Measurements from ENCODE around the gene HDAC11.

HDAC11 gene

DNA sequence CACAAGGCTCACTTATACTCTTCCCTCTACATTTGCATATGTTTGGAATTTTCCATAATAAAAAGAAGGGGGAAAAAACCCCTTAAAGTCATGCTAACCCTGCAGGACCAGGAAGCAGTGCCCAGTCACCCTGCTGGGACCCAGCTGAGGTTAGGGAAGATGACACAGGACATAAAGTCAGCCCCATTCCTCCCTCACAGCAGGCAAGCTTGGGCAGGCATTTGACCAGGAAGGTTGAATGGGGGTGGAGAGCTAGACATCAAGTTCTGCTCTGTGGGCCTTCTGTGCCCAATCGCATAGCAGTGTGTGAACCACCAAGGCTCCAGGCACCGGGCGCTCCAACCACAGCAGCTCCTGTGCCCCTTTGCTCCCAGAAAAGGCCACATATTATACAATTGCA, 7.1 kb upstream of the HDAC11 start:
- H3K9me3 ChIP-seq (ENCODE audit: low read length), result no peaks in the 10 kb centered on the region
- no peak overlapping the region for H3K9ac ChIP-seq (ENCODE audit: low read length)
- H3K27ac ChIP-seq (ENCODE audit: low read depth, low read length), result no peak overlapping the region
- peaks cover 0 to 4% of the 10 kb centered on the region in 2 donors for H3K27me3 ChIP-seq (ENCODE audit: control insufficient read depth in 1 of 2, insufficient read depth in 2 of 2, low read length in 2 of 2)
- H3K36me3 ChIP-seq (ENCODE audit: insufficient read depth, low read length), result no peaks in the 10 kb centered on the region
- no peaks in the 10 kb centered on the region for H3K4me1 ChIP-seq (ENCODE audit: insufficient read depth, low read length)
- H3K4me3 ChIP-seq (ENCODE audit: low read depth in 1 of 2, low read length in 2 of 2), result no peak overlapping the region

- Histone ChIP-seq H3K27me3 (ENCODE audit: control insufficient read depth in 1 of 2, insufficient read depth in 2 of 2, low read length in 2 of 2) (peaks cover 0 to 4% of the 10 kb centered on the region in 2 donors), H3K36me3 (ENCODE audit: insufficient read depth, low read length) (no peaks in the 10 kb centered on the region), H3K9me3 (ENCODE audit: low read length) (no peaks in the 10 kb centered on the region), H3K4me3 (ENCODE audit: low read depth in 1 of 2, low read length in 2 of 2) (no peak overlapping the region), H3K4me1 (ENCODE audit: insufficient read depth, low read length) (no peaks in the 10 kb centered on the region), H3K27ac (ENCODE audit: low read depth, low read length) (no peak overlapping the region), H3K9ac (ENCODE audit: low read length) (no peak overlapping the region)
Measured at GRCh38 chr3:13474021-13474420, 6.1 kb upstream of the HDAC11 start.

DNA sequence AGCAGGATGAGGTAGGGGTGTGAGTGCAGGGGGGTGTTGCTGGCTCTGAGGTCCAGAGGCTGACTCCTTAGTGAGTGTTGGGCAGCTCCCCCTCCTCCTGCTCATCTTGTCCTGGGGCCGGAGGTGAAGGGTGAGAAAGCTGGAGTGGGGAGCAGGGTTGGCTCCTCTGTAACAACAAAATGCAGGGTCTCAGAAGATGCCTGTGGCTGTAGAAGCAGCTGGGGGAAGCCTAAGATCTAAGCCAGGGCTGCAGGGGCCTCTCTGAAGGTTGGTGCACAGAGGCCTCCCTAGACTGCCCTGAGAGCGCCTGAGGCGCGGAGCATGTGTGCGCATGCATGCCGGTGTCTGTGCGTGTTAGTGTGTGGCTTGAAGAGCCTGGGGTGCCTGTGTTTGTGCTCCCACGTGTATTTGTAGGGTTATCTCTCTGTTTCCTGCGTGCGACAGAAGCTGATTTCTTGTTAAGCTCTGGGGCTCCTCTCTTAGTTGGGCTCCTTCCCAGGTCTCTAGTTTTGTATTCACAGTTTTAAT, 5.3 kb upstream of the HDAC11 start:
- Histone ChIP-seq H3K36me3 (ENCODE audit: insufficient read depth, low read length) (no peaks in the 10 kb centered on the region), H3K4me3 (ENCODE audit: low read depth in 1 of 2, low read length in 2 of 2) (no peak overlapping the region), H3K27ac (ENCODE audit: low read depth, low read length) (no peak overlapping the region), H3K9me3 (ENCODE audit: low read length) (no peaks in the 10 kb centered on the region), H3K9ac (ENCODE audit: low read length) (no peak overlapping the region), H3K27me3 (ENCODE audit: control insufficient read depth in 1 of 2, insufficient read depth in 2 of 2, low read length in 2 of 2) (peaks cover 0 to 4% of the 10 kb centered on the region in 2 donors), H3K4me1 (ENCODE audit: insufficient read depth, low read length) (no peaks in the 10 kb centered on the region)

DNA sequence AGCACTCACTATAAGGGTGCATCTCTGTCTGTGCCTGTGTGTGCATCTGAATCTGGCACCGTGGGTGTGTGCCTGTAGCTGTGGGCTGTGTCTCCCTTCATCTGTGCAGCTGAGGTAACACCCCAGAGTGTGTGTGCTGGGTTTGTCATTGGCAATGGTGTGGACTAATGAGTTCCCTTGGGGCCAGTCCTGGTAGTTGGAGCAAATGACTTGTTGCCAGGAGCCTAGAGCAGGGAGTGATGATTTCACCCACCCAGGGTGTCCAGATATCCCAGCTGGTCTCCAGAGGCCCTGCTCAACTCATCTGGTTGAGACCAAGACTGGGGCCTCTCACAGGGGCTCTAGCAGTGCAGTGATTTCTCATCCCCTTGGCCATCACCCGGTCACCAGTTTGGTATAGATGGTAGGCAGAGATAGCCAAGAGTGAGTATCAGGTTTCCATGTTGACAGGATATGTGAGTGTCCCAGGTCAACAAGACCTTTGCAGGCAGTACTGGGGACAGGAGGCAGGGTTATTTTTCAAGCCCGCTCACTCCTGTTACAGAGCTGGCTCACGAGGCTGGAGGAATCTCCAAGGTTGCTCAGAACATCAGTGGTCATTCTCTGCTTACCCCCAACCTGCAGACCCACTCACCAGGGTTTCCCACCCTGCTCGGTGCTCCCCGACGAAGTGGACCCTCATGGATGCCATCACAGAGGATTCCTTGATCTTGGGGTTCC, 4.1 kb upstream of the HDAC11 start:
- H3K27ac ChIP-seq (ENCODE audit: low read depth, low read length), result no peak overlapping the region
- peaks cover 5% of the 10 kb centered on the region for H3K4me1 ChIP-seq (ENCODE audit: insufficient read depth, low read length)
- H3K36me3 ChIP-seq (ENCODE audit: insufficient read depth, low read length), result no peaks in the 10 kb centered on the region
- no peak overlapping the region for H3K4me3 ChIP-seq (ENCODE audit: low read depth in 1 of 2, low read length in 2 of 2)
- peaks cover 0 to 4% of the 10 kb centered on the region in 2 donors for H3K27me3 ChIP-seq (ENCODE audit: control insufficient read depth in 1 of 2, insufficient read depth in 2 of 2, low read length in 2 of 2)
- H3K9me3 ChIP-seq (ENCODE audit: low read length), result no peaks in the 10 kb centered on the region
- H3K9ac ChIP-seq (ENCODE audit: low read length), result no peak overlapping the region

GRCh38 chr3:13477943-13478342, 2.2 kb upstream of the HDAC11 start:
- no peak overlapping the region for H3K27ac ChIP-seq (ENCODE audit: low read depth, low read length)
- no peaks in the 10 kb centered on the region for H3K36me3 ChIP-seq (ENCODE audit: insufficient read depth, low read length)
- H3K9ac ChIP-seq (ENCODE audit: low read length), result no peak overlapping the region

GRCh38 chr3:13479332-13479581, 849 bp upstream of the HDAC11 start:
- H3K36me3 ChIP-seq (ENCODE audit: insufficient read depth, low read length), result no peaks in the 10 kb centered on the region
- H3K27me3 ChIP-seq (ENCODE audit: control insufficient read depth in 1 of 2, insufficient read depth in 2 of 2, low read length in 2 of 2), result no peaks in the 10 kb centered on the region
- peak overlapping the region; percentile 96 for H3K27ac ChIP-seq (ENCODE audit: low read depth, low read length)
- H3K9ac ChIP-seq (ENCODE audit: low read length), result peak overlapping the region; percentile 78
- no peaks in the 10 kb centered on the region for H3K9me3 ChIP-seq (ENCODE audit: low read length)
- H3K4me1 ChIP-seq (ENCODE audit: insufficient read depth, low read length), result peaks cover 8% of the 10 kb centered on the region
- peak overlapping the region; percentile 82 to 84 for H3K4me3 ChIP-seq (ENCODE audit: low read depth in 1 of 2, low read length in 2 of 2)

More at GRCh38 chr3:13477943-13478342, 2.2 kb upstream of the HDAC11 start:
- no peaks in the 10 kb centered on the region for H3K9me3 ChIP-seq (ENCODE audit: low read length)
- H3K4me1 ChIP-seq (ENCODE audit: insufficient read depth, low read length), result peaks cover 8% of the 10 kb centered on the region
- no peak overlapping the region for H3K4me3 ChIP-seq (ENCODE audit: low read depth in 1 of 2, low read length in 2 of 2)
- H3K27me3 ChIP-seq (ENCODE audit: control insufficient read depth in 1 of 2, insufficient read depth in 2 of 2, low read length in 2 of 2), result peaks cover 0 to 4% of the 10 kb centered on the region in 2 donors

DNA sequence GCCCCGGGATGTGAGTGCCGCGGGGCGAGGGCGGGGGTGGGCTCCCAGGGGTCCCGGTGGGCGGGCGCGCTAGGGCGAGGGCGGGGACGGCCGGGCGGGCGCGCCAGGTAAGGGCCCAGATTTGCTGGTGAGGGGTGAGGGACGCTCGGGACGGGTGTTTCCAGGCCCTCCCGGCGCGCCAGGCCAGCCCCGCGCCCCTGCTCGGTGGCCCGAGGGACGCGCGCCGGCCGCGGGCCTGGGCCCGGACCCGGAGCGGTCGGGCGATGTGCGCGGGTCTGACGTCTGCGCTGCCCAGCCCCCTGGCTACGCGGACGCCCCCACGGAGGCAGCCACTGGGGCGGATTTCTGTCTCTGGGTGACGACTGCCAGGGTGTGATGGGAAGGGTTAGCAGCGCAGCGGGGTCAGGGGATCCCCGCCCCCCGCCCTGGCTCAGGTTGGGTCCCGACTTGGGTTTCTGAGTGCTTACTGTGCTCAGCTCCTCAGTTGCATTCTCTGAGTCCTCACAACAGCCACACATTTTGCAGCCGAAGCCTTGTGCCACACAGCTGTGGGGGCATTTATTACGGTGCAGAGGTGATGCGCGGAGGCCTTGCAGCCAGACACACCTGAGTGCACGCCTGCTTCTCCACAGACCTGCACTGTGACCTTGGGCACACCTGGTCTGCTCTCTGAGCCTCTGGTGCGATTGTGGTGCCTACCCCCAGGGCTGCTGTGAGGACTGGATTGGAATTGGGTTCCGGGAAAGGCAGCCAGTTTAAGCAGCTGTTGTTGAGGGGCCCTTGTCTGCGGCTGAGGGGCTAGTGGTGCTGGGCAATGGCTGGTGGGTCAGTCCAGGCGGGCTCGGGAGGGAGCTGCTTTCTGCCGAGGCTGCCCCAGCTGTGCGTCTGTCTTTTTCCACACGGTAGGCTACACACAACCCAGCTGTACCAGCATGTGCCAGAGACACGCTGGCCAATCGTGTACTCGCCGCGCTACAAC, 523 bp downstream of the HDAC11 start:
- Histone ChIP-seq H3K4me3 (ENCODE audit: low read depth in 1 of 2, low read length in 2 of 2) (peak overlapping the region; percentile 59 to 76), H3K9me3 (ENCODE audit: low read length) (no peaks in the 10 kb centered on the region), H3K27me3 (ENCODE audit: control insufficient read depth in 1 of 2, insufficient read depth in 2 of 2, low read length in 2 of 2) (no peaks in the 10 kb centered on the region), H3K36me3 (ENCODE audit: insufficient read depth, low read length) (no peaks in the 10 kb centered on the region), H3K27ac (ENCODE audit: low read depth, low read length) (peak overlapping the region; percentile 48), H3K9ac (ENCODE audit: low read length) (peak overlapping the region; percentile 41), H3K4me1 (ENCODE audit: insufficient read depth, low read length) (peaks cover 17% of the 10 kb centered on the region)

GRCh38 chr3:13482106-13482690, 2.1 kb downstream of the HDAC11 start:
- Histone ChIP-seq H3K27ac (ENCODE audit: low read depth, low read length) (no peak overlapping the region), H3K9ac (ENCODE audit: low read length) (no peak overlapping the region), H3K27me3 (ENCODE audit: control insufficient read depth in 1 of 2, insufficient read depth in 2 of 2, low read length in 2 of 2) (no peaks in the 10 kb centered on the region), H3K9me3 (ENCODE audit: low read length) (no peaks in the 10 kb centered on the region), H3K36me3 (ENCODE audit: insufficient read depth, low read length) (no peaks in the 10 kb centered on the region), H3K4me1 (ENCODE audit: insufficient read depth, low read length) (peaks cover 17% of the 10 kb centered on the region), H3K4me3 (ENCODE audit: low read depth in 1 of 2, low read length in 2 of 2) (no peak overlapping the region)

DNA sequence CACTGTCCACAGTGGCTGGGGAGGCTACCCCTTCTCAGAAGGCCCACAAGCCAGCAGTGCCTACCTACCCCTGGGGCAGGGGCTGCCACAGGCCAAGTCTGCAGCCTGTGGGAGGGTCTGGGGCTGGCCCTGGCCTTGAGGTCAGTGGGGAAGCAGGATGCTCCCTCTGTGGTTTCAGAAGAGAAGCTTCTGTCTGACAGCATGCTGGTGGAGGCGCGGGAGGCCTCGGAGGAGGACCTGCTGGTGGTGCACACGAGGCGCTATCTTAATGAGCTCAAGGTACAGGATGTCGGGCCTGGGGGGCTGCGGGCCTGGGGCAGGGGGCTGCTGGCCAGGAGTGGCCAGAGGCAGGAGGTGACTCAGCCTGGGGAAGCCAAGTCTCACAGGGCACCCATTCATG, 3.2 kb downstream of the HDAC11 start:
- no peaks in the 10 kb centered on the region for H3K9me3 ChIP-seq (ENCODE audit: low read length)
- peaks cover 17% of the 10 kb centered on the region for H3K4me1 ChIP-seq (ENCODE audit: insufficient read depth, low read length)
- H3K27ac ChIP-seq (ENCODE audit: low read depth, low read length), result no peak overlapping the region
- H3K27me3 ChIP-seq (ENCODE audit: control insufficient read depth in 1 of 2, insufficient read depth in 2 of 2, low read length in 2 of 2), result no peaks in the 10 kb centered on the region
- no peak overlapping the region for H3K4me3 ChIP-seq (ENCODE audit: low read depth in 1 of 2, low read length in 2 of 2)
- H3K36me3 ChIP-seq (ENCODE audit: insufficient read depth, low read length), result no peaks in the 10 kb centered on the region
- no peak overlapping the region for H3K9ac ChIP-seq (ENCODE audit: low read length)

- Histone ChIP-seq H3K36me3 (ENCODE audit: insufficient read depth, low read length) (no peaks in the 10 kb centered on the region), H3K9ac (ENCODE audit: low read length) (no peak overlapping the region), H3K27me3 (ENCODE audit: control insufficient read depth in 1 of 2, insufficient read depth in 2 of 2, low read length in 2 of 2) (no peaks in the 10 kb centered on the region), H3K27ac (ENCODE audit: low read depth, low read length) (no peak overlapping the region), H3K9me3 (ENCODE audit: low read length) (no peaks in the 10 kb centered on the region), H3K4me3 (ENCODE audit: low read depth in 1 of 2, low read length in 2 of 2) (no peak overlapping the region), H3K4me1 (ENCODE audit: insufficient read depth, low read length) (peaks cover 17% of the 10 kb centered on the region)
Measured at GRCh38 chr3:13483988-13484695, 4.0 kb downstream of the HDAC11 start.
